Liver (tissue), 3 donors: ENCODE measurements around the gene CAMKMT.

Source experiments
- CTCF ChIP-seq: fragments of 150-350 bp; IDR thresholded peaks from 2 replicates; pipeline ENCODE4 v1.5.1; 2017; ENCODE audit warnings: improper control_type of control experiment, low read depth, low read length; ENCODE audit not compliant: missing input control
- EGR1 ChIP-seq, 2 donors: IDR thresholded peaks; 2 replicates each; pipeline ENCODE4 v1.6.1; 2016 to 2018; ENCODE audit warnings: antibody characterized with exemption in 2 of 2, low read depth in 2 of 2
- FOXA1 ChIP-seq: IDR thresholded peaks from 2 replicates; pipeline ENCODE4 v1.6.1; 2016; ENCODE audit warnings: antibody characterized with exemption
- GABPA ChIP-seq, 2 donors: IDR thresholded peaks in 1 of 2; conservative IDR thresholded peaks in 1 of 2; 2 replicates each; pipeline ENCODE4 v1.6.1; 2016; ENCODE audit warnings: antibody characterized with exemption in 2 of 2, mild to moderate bottlenecking in 1 of 2, moderate library complexity in 1 of 2
- JUND ChIP-seq, 2 donors: IDR thresholded peaks; 2 replicates each; pipeline ENCODE4 v1.6.1; 2016; ENCODE audit warnings: antibody characterized with exemption in 2 of 2
- MAX ChIP-seq: IDR thresholded peaks from 2 replicates; pipeline ENCODE4 v1.6.1; 2016; ENCODE audit warnings: antibody characterized with exemption
- RAD21 ChIP-seq, 2 donors: IDR thresholded peaks; 2 replicates each; pipeline ENCODE4 v1.6.1; 2016; ENCODE audit warnings: antibody characterized with exemption in 2 of 2, mild to moderate bottlenecking in 2 of 2
- REST ChIP-seq: IDR thresholded peaks from 2 replicates; pipeline ENCODE4 v1.6.1; 2016; ENCODE audit warnings: antibody characterized with exemption, mild to moderate bottlenecking
- RXRA ChIP-seq, 2 donors: IDR thresholded peaks; 2 replicates each; pipeline ENCODE4 v1.6.1; 2017 to 2018; ENCODE audit warnings: antibody characterized with exemption in 2 of 2, mild to moderate bottlenecking in 1 of 2
- SP1 ChIP-seq: IDR thresholded peaks from 2 replicates; pipeline ENCODE4 v1.6.1; 2018; ENCODE audit warnings: antibody characterized with exemption, mild to moderate bottlenecking
- TAF1 ChIP-seq: conservative IDR thresholded peaks from 2 replicates; pipeline ENCODE4 v1.6.1; 2016; ENCODE audit warnings: antibody characterized with exemption, mild to moderate bottlenecking
- donor health status: healthy.
- donor health status: healthy.

- no peak for TF ChIP-seq CTCF
- no peak for TF ChIP-seq JUND (IDR thresholded peaks at IDR 0.05)
- no peak for TF ChIP-seq GABPA (IDR thresholded peaks at IDR 0.05 in 1 of 2, conservative IDR thresholded peaks at IDR 0.05 in 1 of 2)
- no peak for TF ChIP-seq MAX
- TF ChIP-seq RXRA (IDR thresholded peaks at IDR 0.05), result no peak
- TF ChIP-seq TAF1, result no peak
- TF ChIP-seq SP1, result no peak
- no peak for TF ChIP-seq RAD21 (IDR thresholded peaks at IDR 0.05)
- TF ChIP-seq EGR1 (IDR thresholded peaks at IDR 0.05; ENCODE audit: low read depth in 2 of 2), result no peak
- no peak for TF ChIP-seq FOXA1
- TF ChIP-seq REST, result no peak
Observed at GRCh38 chr2:44510246-44510645, 148.5 kb downstream of the CAMKMT start.
